H9 (cell line): ENCODE data around the gene SIGLEC11. TPM values are rescaled to one million over a fixed set of nuclear protein-coding genes. Genes with fewer than 3 reads are reported as not detected.

Experiments used
- DNase-seq: peaks from one replicate; pipeline ENCODE4 v3.0.0-alpha.2; 2017
- H2AFZ ChIP-seq: one replicate; pipeline ENCODE4 v1.6.1; 2013; ENCODE audit warnings: mild to moderate bottlenecking, low read length, control low read depth, moderate library complexity
- H2AK5ac ChIP-seq: 2 replicates; pipeline ENCODE4 v1.6.1; 2013; ENCODE audit warnings: low read length, control low read depth, mixed read lengths; ENCODE audit not compliant: insufficient read length
- H2BK120ac ChIP-seq: one replicate; pipeline ENCODE4 v1.6.1; 2013; ENCODE audit warnings: low read depth, mild to moderate bottlenecking, low read length, control low read depth, inconsistent platforms; ENCODE audit not compliant: poor library complexity, severe bottlenecking
- H2BK12ac ChIP-seq: 2 replicates; pipeline ENCODE4 v1.6.1; 2013; ENCODE audit warnings: low read length, control low read depth, mixed read lengths, low read depth; ENCODE audit not compliant: insufficient read length
- H2BK15ac ChIP-seq: 2 replicates; pipeline ENCODE4 v1.6.1; 2013; ENCODE audit warnings: low read depth, low read length, control low read depth
- H2BK20ac ChIP-seq: one replicate; pipeline ENCODE4 v1.6.1; 2013; ENCODE audit warnings: low read depth, mild to moderate bottlenecking, low read length, control low read depth, inconsistent platforms; ENCODE audit not compliant: poor library complexity, severe bottlenecking
- H2BK5ac ChIP-seq: 2 replicates; pipeline ENCODE4 v1.6.1; 2013; ENCODE audit warnings: low read length, control low read depth, mixed read lengths; ENCODE audit not compliant: insufficient read length
- H3K14ac ChIP-seq: 2 replicates; pipeline ENCODE4 v1.6.1; 2013; ENCODE audit warnings: low read length, control low read depth; ENCODE audit not compliant: insufficient read depth
- H3K18ac ChIP-seq: 2 replicates; pipeline ENCODE4 v1.6.1; 2013; ENCODE audit warnings: low read depth, mild to moderate bottlenecking, mixed read lengths, low read length, control low read depth; ENCODE audit not compliant: insufficient read length
- H3K23ac ChIP-seq: 2 replicates; pipeline ENCODE4 v1.6.1; 2013; ENCODE audit warnings: low read length, control low read depth, mixed read lengths, low read depth; ENCODE audit not compliant: insufficient read length
- H3K23me2 ChIP-seq: 2 replicates; pipeline ENCODE4 v1.6.1; 2013; ENCODE audit warnings: low read depth, mild to moderate bottlenecking, mixed read lengths, low read length, control low read depth; ENCODE audit not compliant: insufficient read length, poor library complexity, severe bottlenecking
- H3K27ac ChIP-seq: 2 replicates; pipeline ENCODE4 v1.5.1; 2013; ENCODE audit warnings: low read length, control low read depth, mixed read lengths, low read depth; ENCODE audit not compliant: insufficient read length
- H3K27me3 ChIP-seq: 2 replicates; pipeline ENCODE4 v1.6.1; 2013; ENCODE audit warnings: low read length, control low read depth, inconsistent platforms; ENCODE audit not compliant: insufficient read depth
- H3K4ac ChIP-seq: 2 replicates; pipeline ENCODE4 v1.6.1; 2013; ENCODE audit warnings: low read depth, mild to moderate bottlenecking, control low read depth, inconsistent platforms, low read length, moderate library complexity
- H3K4me1 ChIP-seq: 2 replicates; pipeline ENCODE4 v1.6.1; 2013; ENCODE audit warnings: low read length, control low read depth, inconsistent platforms; ENCODE audit not compliant: insufficient read depth
- H3K4me2 ChIP-seq: 2 replicates; pipeline ENCODE4 v1.6.1; 2013; ENCODE audit warnings: low read length, control low read depth, mixed read lengths; ENCODE audit not compliant: insufficient read length, insufficient read depth
- H3K56ac ChIP-seq: 2 replicates; pipeline ENCODE4 v1.6.1; 2013; ENCODE audit warnings: low read depth, mild to moderate bottlenecking, mixed read lengths, low read length, control low read depth; ENCODE audit not compliant: insufficient read length
- H3K79me1 ChIP-seq: 2 replicates; pipeline ENCODE4 v1.6.1; 2013; ENCODE audit warnings: low read depth, mild to moderate bottlenecking, moderate library complexity, low read length, control low read depth, inconsistent platforms; ENCODE audit not compliant: insufficient read depth, poor library complexity, severe bottlenecking
- H3K79me2 ChIP-seq: 2 replicates; pipeline ENCODE4 v1.6.1; 2013; ENCODE audit warnings: low read length, control low read depth, inconsistent platforms; ENCODE audit not compliant: insufficient read depth
- H3K9ac ChIP-seq: 2 replicates; pipeline ENCODE4 v1.6.1; 2013; ENCODE audit warnings: low read length, control low read depth, mixed read lengths; ENCODE audit not compliant: insufficient read length; ENCODE audit errors: extremely low read depth
- H3K9me3 ChIP-seq: one replicate; pipeline ENCODE4 v1.6.1; 2013; ENCODE audit warnings: low read depth, low read length, inconsistent platforms; ENCODE audit not compliant: control insufficient read depth
- H3T11ph ChIP-seq: one replicate; pipeline ENCODE4 v1.6.1; 2013; ENCODE audit warnings: mild to moderate bottlenecking, low read length, control low read depth, inconsistent platforms
- H4K20me1 ChIP-seq: one replicate; pipeline ENCODE4 v1.6.1; 2013; ENCODE audit not compliant: control insufficient read depth, insufficient read length, insufficient read depth
- H4K5ac ChIP-seq: 2 replicates; pipeline ENCODE4 v1.6.1; 2013; ENCODE audit warnings: low read depth, mild to moderate bottlenecking, mixed read lengths, low read length, control low read depth; ENCODE audit not compliant: insufficient read length
- H4K8ac ChIP-seq: replicated peaks from 2 replicates; pipeline ENCODE4 v1.6.1; 2013; ENCODE audit warnings: low read length, control low read depth, mixed read lengths, low read depth; ENCODE audit not compliant: insufficient read length
- H4K91ac ChIP-seq: 2 replicates; pipeline ENCODE4 v1.6.1; 2013; ENCODE audit warnings: low read depth, mild to moderate bottlenecking, moderate library complexity, mixed read lengths, low read length, control low read depth; ENCODE audit not compliant: insufficient read length
- H3K27ac Mint-ChIP-seq, 3 experiments: 2 replicates in 2 of 3; 3 replicates in 1 of 3; pipeline ENCODE4 v1.8.0; 2020 to 2021; ENCODE audit warnings: mixed read lengths in 3 of 3, mild to moderate bottlenecking in 1 of 3, moderate library complexity in 1 of 3
- H3K27me3 Mint-ChIP-seq: 2 replicates; pipeline ENCODE4 v1.8.0; 2021; ENCODE audit warnings: low read depth, mild to moderate bottlenecking, moderate library complexity, mixed read lengths
- H3K36me3 Mint-ChIP-seq, 3 experiments: 2 replicates in 2 of 3; 3 replicates in 1 of 3; pipeline ENCODE4 v1.8.0; 2020 to 2021; ENCODE audit warnings: low read depth in 3 of 3, mixed read lengths in 3 of 3; ENCODE audit not compliant: insufficient read depth in 1 of 3
- H3K4me1 Mint-ChIP-seq, 2 experiments: 2 replicates each; pipeline ENCODE4 v1.8.0; 2020; ENCODE audit warnings: mixed read lengths in 2 of 2
- H3K4me3 Mint-ChIP-seq, 2 experiments: 2 replicates in 1 of 2; 3 replicates in 1 of 2; pipeline ENCODE4 v1.8.0; 2020 to 2021; ENCODE audit warnings: mild to moderate bottlenecking in 2 of 2, mixed read lengths in 2 of 2, moderate library complexity in 1 of 2
- H3K9me3 Mint-ChIP-seq, 2 experiments: 2 replicates in 1 of 2; 3 replicates in 1 of 2; pipeline ENCODE4 v1.8.0; 2020; ENCODE audit warnings: mild to moderate bottlenecking in 2 of 2, mixed read lengths in 2 of 2, moderate library complexity in 1 of 2
- WGBS: extraction: QIAGEN DNeasy Blood & Tissue Kit; methylation state at CpG from one replicate; pipeline ENCODE4 v1.1.7; 2013; ENCODE audit warnings: missing lambda C conversion rate, low lambda C conversion rate, mixed read lengths; ENCODE audit not compliant: insufficient read length; ENCODE audit errors: extremely low coverage; 5-methylcytosine and 5-hydroxymethylcytosine counted together
- total RNA-seq: library from RNA; stranded (reverse); gene quantifications from 2 replicates; pipeline ENCODE4 v1.2.1, GENCODE V29; 2021
- TF ChIP-seq, protein P1 (sequence below): fragments of 200-600 bp; sonication (generic); conservative IDR thresholded peaks from 3 replicates; pipeline ENCODE4 v1.8.0; 2021; ENCODE audit warnings: antibody characterized with exemption, mild to moderate bottlenecking

Gene SIGLEC11
- total RNA-seq, 1 experiment from 2014 or later = not detected

DNA sequence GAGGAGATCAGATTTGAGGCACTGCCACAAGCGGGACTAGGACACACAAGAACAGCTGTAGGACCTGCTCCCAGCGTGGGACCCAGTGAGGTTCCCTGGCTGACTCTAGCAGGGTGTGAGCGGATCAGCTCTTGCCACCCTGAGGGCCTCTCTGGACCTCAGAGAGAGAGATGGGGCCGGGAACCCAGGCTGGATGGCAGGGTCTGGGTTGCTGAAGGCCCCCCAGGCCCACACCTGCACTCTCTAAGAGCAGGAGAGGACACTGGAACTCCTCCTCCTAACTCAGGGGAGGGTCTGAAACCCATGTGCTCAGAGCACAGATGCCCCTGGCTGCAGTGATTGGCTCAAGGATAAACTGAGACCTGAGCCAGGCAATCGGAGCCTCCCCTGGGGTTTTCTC is 50.8 kb downstream of the SIGLEC11 start:
- H4K5ac ChIP-seq = no peak overlapping the region
- H2BK12ac ChIP-seq = no peak overlapping the region
- H3K18ac ChIP-seq = no peak overlapping the region
- H2BK5ac ChIP-seq = no peak overlapping the region
- Mint-ChIP-seq H3K9me3 (no peaks in the 10 kb centered on the region), H3K27ac (no peak overlapping the region; a peak in 1 of 7 replicates), H3K36me3 (peaks cover 53 to 86% (median 78%) of the 10 kb centered on the region in 3 experiments), H3K4me3 (no peak overlapping the region), H3K4me1 (peaks cover 19 to 31% of the 10 kb centered on the region in 2 experiments), H3K27me3 (peaks cover 3% of the 10 kb centered on the region; the same call in 1 of the 2 replicates)
- H3K4ac ChIP-seq = no peak overlapping the region
- H3K79me1 ChIP-seq = peaks cover 6% of the 10 kb centered on the region
- no peaks in the 10 kb centered on the region; the same call in 1 of the 2 replicates for H3K79me2 ChIP-seq
- no peaks in the 10 kb centered on the region for H3K27me3 ChIP-seq
- H3K23ac ChIP-seq = no peak overlapping the region
- no peak overlapping the region for H3K9ac ChIP-seq
- H3K4me1 ChIP-seq = no peaks in the 10 kb centered on the region; the same call in 1 of the 2 replicates
- H4K91ac ChIP-seq = no peak overlapping the region
- no peaks in the 10 kb centered on the region for H3K23me2 ChIP-seq
- H3K56ac ChIP-seq = no peak overlapping the region
- no peak overlapping the region for H2BK120ac ChIP-seq
- H2AK5ac ChIP-seq = no peak overlapping the region
- no peak for DNase-seq
- H3K4me2 ChIP-seq = no peak overlapping the region
- no peak overlapping the region for H2BK20ac ChIP-seq
- H4K8ac ChIP-seq = no peak overlapping the region
- no CpG with 5 or more reads among the region's 5 CpGs for WGBS
- no peak overlapping the region for H3T11ph ChIP-seq
- H2BK15ac ChIP-seq = no peak overlapping the region
- no peak overlapping the region for H3K27ac ChIP-seq
- H3K9me3 ChIP-seq = no peaks in the 10 kb centered on the region
- H4K20me1 ChIP-seq = no peaks in the 10 kb centered on the region
- H3K14ac ChIP-seq = no peak overlapping the region
- H2AFZ ChIP-seq = no peak overlapping the region
- TF ChIP-seq, protein P1, sequence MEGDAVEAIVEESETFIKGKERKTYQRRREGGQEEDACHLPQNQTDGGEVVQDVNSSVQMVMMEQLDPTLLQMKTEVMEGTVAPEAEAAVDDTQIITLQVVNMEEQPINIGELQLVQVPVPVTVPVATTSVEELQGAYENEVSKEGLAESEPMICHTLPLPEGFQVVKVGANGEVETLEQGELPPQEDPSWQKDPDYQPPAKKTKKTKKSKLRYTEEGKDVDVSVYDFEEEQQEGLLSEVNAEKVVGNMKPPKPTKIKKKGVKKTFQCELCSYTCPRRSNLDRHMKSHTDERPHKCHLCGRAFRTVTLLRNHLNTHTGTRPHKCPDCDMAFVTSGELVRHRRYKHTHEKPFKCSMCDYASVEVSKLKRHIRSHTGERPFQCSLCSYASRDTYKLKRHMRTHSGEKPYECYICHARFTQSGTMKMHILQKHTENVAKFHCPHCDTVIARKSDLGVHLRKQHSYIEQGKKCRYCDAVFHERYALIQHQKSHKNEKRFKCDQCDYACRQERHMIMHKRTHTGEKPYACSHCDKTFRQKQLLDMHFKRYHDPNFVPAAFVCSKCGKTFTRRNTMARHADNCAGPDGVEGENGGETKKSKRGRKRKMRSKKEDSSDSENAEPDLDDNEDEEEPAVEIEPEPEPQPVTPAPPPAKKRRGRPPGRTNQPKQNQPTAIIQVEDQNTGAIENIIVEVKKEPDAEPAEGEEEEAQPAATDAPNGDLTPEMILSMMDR = no peak
